ENCODE data around the gene SCAI. TPM values are rescaled to one million over a fixed set of nuclear protein-coding genes. Genes with fewer than 3 reads are reported as not detected.

Gene SCAI
- polyA plus RNA-seq, 6 donors from 2014 or later: 1.8 to 8.3 (median 2.7) TPM

DNA sequence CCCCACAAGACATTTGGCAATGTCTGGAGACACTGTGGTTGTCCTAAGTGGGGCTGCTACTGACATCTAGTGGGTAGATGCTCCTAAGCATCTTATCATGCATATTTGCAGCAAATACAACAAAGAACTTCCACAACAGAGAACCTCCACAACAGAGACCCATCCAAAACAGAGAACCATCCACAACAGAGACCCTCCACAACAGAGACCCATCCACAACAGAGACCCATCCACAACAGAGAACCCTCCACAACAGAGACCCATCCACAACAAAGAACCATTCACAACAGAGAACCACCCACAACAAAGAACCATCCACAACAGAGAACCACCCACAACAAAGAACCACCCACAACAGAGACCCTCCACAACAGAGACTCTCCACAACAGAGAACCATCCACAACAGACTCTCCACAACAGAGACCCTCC is 248.6 kb downstream of the SCAI start:
- Mint-ChIP-seq H3K4me1 (peaks cover 13 to 16% (median 15%) of the 10 kb centered on the region in 3 donors), H3K4me3 (peak overlapping the region in 1 of 8 donors; percentile 42), H3K27ac (peak overlapping the region; percentile 8 to 95 (median 72)), H3K9me3 (no peaks in the 10 kb centered on the region), H3K36me3 (peaks cover 11 to 44% of the 10 kb centered on the region in 2 donors), H3K27me3 (no peaks in the 10 kb centered on the region)
- DNase-seq (peak; percentile 20), ATAC-seq (ENCODE audit: low read depth in 2 of 2) (peak; percentile 56 to 67)

DNA sequence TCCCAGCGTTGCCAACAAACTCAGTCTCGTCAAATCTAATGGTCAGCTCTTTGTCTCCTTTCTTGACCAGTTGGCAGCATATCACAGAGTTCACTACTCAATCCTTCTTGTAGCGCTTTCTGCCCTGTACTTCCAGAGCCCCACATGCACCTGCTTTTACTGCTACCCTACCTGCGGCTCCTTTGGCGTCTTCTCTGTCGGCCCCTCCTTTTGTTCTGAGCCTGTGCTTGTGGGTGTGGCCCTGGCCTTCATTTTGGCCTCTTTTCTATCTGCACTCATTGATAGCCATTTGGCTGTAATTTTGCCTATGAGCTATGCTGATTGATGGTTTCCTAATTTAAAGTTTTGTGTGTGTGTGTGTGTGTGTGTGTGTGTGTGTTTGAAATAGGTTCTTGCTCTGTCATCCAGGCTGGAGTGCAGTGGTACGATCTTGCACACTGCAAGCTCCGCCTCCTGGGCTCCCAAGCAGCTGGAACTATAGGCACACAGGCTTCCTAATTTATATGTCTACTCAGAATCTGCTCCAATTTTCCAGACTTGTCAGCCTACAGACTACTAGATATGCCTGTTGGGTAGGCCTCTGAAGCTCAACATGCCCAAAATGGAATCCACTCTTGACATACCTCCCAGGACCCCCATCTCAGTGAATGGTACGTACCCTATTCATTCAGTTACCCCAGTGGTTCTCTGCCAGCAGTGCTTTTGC is 249.1 kb downstream of the SCAI start:
- H3K4me1 Mint-ChIP-seq: peaks cover 13 to 16% (median 15%) of the 10 kb centered on the region in 3 donors
- peaks cover 11 to 44% of the 10 kb centered on the region in 2 donors for H3K36me3 Mint-ChIP-seq
- no peaks in the 10 kb centered on the region for H3K27me3 Mint-ChIP-seq
- H3K9me3 Mint-ChIP-seq: no peaks in the 10 kb centered on the region
- DNase-seq (no peak), ATAC-seq (ENCODE audit: low read depth in 2 of 2) (no peak)
- no peak overlapping the region for H3K4me3 Mint-ChIP-seq
- H3K27ac Mint-ChIP-seq: peak overlapping the region in 4 of 6 donors; percentile 55 to 95 (median 78)

Other genes with a start within 250 kb of the SCAI start
- gene GOLGA1, start 202.4 kb downstream of the SCAI start, polyA plus RNA-seq (ENCODE audit: low read depth in 6 of 6): 1 to 10 TPM; 4.0 to 9.5 (median 6.1) TPM
- gene PPP6C, start 46.3 kb upstream of the SCAI start, polyA plus RNA-seq (ENCODE audit: low read depth in 6 of 6): 10 to 100 TPM; 48.5 to 59.8 (median 56.6) TPM
- 10 to 100 TPM in 5 of 6 donors, 1 to 10 TPM in 1; 6.8 to 18.6 (median 14.1) TPM for gene RABEPK, start 57.0 kb upstream of the SCAI start, polyA plus RNA-seq (ENCODE audit: low read depth in 6 of 6)
- 100 to 1,000 TPM; 106 to 189 (median 126) TPM for gene HSPA5, start 97.8 kb upstream of the SCAI start, polyA plus RNA-seq (ENCODE audit: low read depth in 6 of 6)
- gene GAPVD1, start 118.3 kb upstream of the SCAI start, polyA plus RNA-seq (ENCODE audit: low read depth in 6 of 6): 10 to 100 TPM; 28.4 to 64.9 (median 39.0) TPM

Measured in naive B cell (primary cell).